ENCODE results near the gene ZFP90.
"Not testable (repeated sequence)": the region's sequence is repeated elsewhere in the genome, so short reads cannot be mapped to it uniquely, and the experiment has no call there.

The ZFP90 gene

GRCh38 chr16:68538880-68539701 is at the start of gene ZFP90:
ZFP90 (plus strand) TSS chr16:68539291; CDS start chr16:68539793, 502 bp downstream.
- Histone ChIP-seq H3K4me1 (ENCODE audit: control insufficient read depth, insufficient read depth, low read length) (peaks cover 12% of the 10 kb centered on the region), H3K9me3 (ENCODE audit: control insufficient read depth in 2 of 2, low read length in 2 of 2) (no peaks in the 10 kb centered on the region), H3K9ac (ENCODE audit: low read length in 2 of 2) (peak within 1 kb of the TSS; percentile 67 to 74), H3K27me3 (ENCODE audit: control insufficient read depth in 1 of 2, insufficient read depth in 2 of 2, low read length in 2 of 2) (no peaks in the 10 kb centered on the region), H3K4me3 (ENCODE audit: low read length in 2 of 2) (peak within 1 kb of the TSS; percentile 73 to 83), H3K36me3 (ENCODE audit: control insufficient read depth in 2 of 2, insufficient read depth in 2 of 2, low read length in 2 of 2) (peaks cover 0 to 7% of the 10 kb centered on the region in 2 donors), H3K27ac (ENCODE audit: low read length) (peak within 1 kb of the TSS; percentile 41)

GRCh38 chr16:68490358-68490757 is 48.7 kb upstream of the ZFP90 start:
- H3K9me3 ChIP-seq (ENCODE audit: control insufficient read depth in 2 of 2, low read length in 2 of 2): no peaks in the 10 kb centered on the region
- no peak overlapping the region for H3K9ac ChIP-seq (ENCODE audit: low read length in 2 of 2)
- H3K4me3 ChIP-seq (ENCODE audit: low read length in 2 of 2): no peak overlapping the region
- H3K4me1 ChIP-seq (ENCODE audit: control insufficient read depth, insufficient read depth, low read length): no peaks in the 10 kb centered on the region
- no peak overlapping the region for H3K27ac ChIP-seq (ENCODE audit: low read length)
- peaks cover 9 to 13% of the 10 kb centered on the region in 2 donors for H3K27me3 ChIP-seq (ENCODE audit: control insufficient read depth in 1 of 2, insufficient read depth in 2 of 2, low read length in 2 of 2)
- H3K36me3 ChIP-seq (ENCODE audit: control insufficient read depth in 2 of 2, insufficient read depth in 2 of 2, low read length in 2 of 2): no peaks in the 10 kb centered on the region

GRCh38 chr16:68490829-68491575 is 48.1 kb upstream of the ZFP90 start:
- Histone ChIP-seq H3K27me3 (ENCODE audit: control insufficient read depth in 1 of 2, insufficient read depth in 2 of 2, low read length in 2 of 2) (peaks cover 9 to 13% of the 10 kb centered on the region in 2 donors), H3K36me3 (ENCODE audit: control insufficient read depth in 2 of 2, insufficient read depth in 2 of 2, low read length in 2 of 2) (no peaks in the 10 kb centered on the region), H3K9me3 (ENCODE audit: control insufficient read depth in 2 of 2, low read length in 2 of 2) (no peaks in the 10 kb centered on the region), H3K27ac (ENCODE audit: low read length) (no peak overlapping the region), H3K4me3 (ENCODE audit: low read length in 2 of 2) (no peak overlapping the region), H3K9ac (ENCODE audit: low read length in 2 of 2) (no peak overlapping the region), H3K4me1 (ENCODE audit: control insufficient read depth, insufficient read depth, low read length) (no peaks in the 10 kb centered on the region)

GRCh38 chr16:68491576-68491950 is 47.5 kb upstream of the ZFP90 start:
- no peaks in the 10 kb centered on the region for H3K4me1 ChIP-seq (ENCODE audit: control insufficient read depth, insufficient read depth, low read length)
- H3K27me3 ChIP-seq (ENCODE audit: control insufficient read depth in 1 of 2, insufficient read depth in 2 of 2, low read length in 2 of 2): peaks cover 9 to 13% of the 10 kb centered on the region in 2 donors
- no peak overlapping the region for H3K27ac ChIP-seq (ENCODE audit: low read length)
- no peak overlapping the region for H3K9ac ChIP-seq (ENCODE audit: low read length in 2 of 2)
- no peak overlapping the region for H3K4me3 ChIP-seq (ENCODE audit: low read length in 2 of 2)
- no peaks in the 10 kb centered on the region for H3K9me3 ChIP-seq (ENCODE audit: control insufficient read depth in 2 of 2, low read length in 2 of 2)
- H3K36me3 ChIP-seq (ENCODE audit: control insufficient read depth in 2 of 2, insufficient read depth in 2 of 2, low read length in 2 of 2): no peaks in the 10 kb centered on the region

GRCh38 chr16:68492151-68492542 is 46.9 kb upstream of the ZFP90 start:
- Histone ChIP-seq H3K27me3 (ENCODE audit: control insufficient read depth in 1 of 2, insufficient read depth in 2 of 2, low read length in 2 of 2) (peaks cover 9 to 12% of the 10 kb centered on the region in 2 donors), H3K4me1 (ENCODE audit: control insufficient read depth, insufficient read depth, low read length) (no peaks in the 10 kb centered on the region), H3K4me3 (ENCODE audit: low read length in 2 of 2) (no peak overlapping the region), H3K27ac (ENCODE audit: low read length) (no peak overlapping the region), H3K36me3 (ENCODE audit: control insufficient read depth in 2 of 2, insufficient read depth in 2 of 2, low read length in 2 of 2) (no peaks in the 10 kb centered on the region), H3K9ac (ENCODE audit: low read length in 2 of 2) (no peak overlapping the region), H3K9me3 (ENCODE audit: control insufficient read depth in 2 of 2, low read length in 2 of 2) (no peaks in the 10 kb centered on the region)

GRCh38 chr16:68492543-68493411 is 46.3 kb upstream of the ZFP90 start:
- no peak overlapping the region for H3K4me3 ChIP-seq (ENCODE audit: low read length in 2 of 2)
- peaks cover 9 to 11% of the 10 kb centered on the region in 2 donors for H3K27me3 ChIP-seq (ENCODE audit: control insufficient read depth in 1 of 2, insufficient read depth in 2 of 2, low read length in 2 of 2)
- no peak overlapping the region for H3K9ac ChIP-seq (ENCODE audit: low read length in 2 of 2)
- no peak overlapping the region for H3K27ac ChIP-seq (ENCODE audit: low read length)
- H3K9me3 ChIP-seq (ENCODE audit: control insufficient read depth in 2 of 2, low read length in 2 of 2): no peaks in the 10 kb centered on the region
- H3K4me1 ChIP-seq (ENCODE audit: control insufficient read depth, insufficient read depth, low read length): no peaks in the 10 kb centered on the region
- no peaks in the 10 kb centered on the region for H3K36me3 ChIP-seq (ENCODE audit: control insufficient read depth in 2 of 2, insufficient read depth in 2 of 2, low read length in 2 of 2)

- Histone ChIP-seq H3K4me3 (ENCODE audit: low read length in 2 of 2) (no peak overlapping the region), H3K27me3 (ENCODE audit: control insufficient read depth in 1 of 2, insufficient read depth in 2 of 2, low read length in 2 of 2) (peaks cover 11 to 12% of the 10 kb centered on the region in 2 donors), H3K9ac (ENCODE audit: low read length in 2 of 2) (no peak overlapping the region), H3K9me3 (ENCODE audit: control insufficient read depth in 2 of 2, low read length in 2 of 2) (no peaks in the 10 kb centered on the region), H3K27ac (ENCODE audit: low read length) (no peak overlapping the region), H3K4me1 (ENCODE audit: control insufficient read depth, insufficient read depth, low read length) (no peaks in the 10 kb centered on the region), H3K36me3 (ENCODE audit: control insufficient read depth in 2 of 2, insufficient read depth in 2 of 2, low read length in 2 of 2) (no peaks in the 10 kb centered on the region)
Observed at GRCh38 chr16:68493412-68494070, 45.5 kb upstream of the ZFP90 start.

GRCh38 chr16:68494261-68494660 is 44.8 kb upstream of the ZFP90 start:
- H3K27me3 ChIP-seq (ENCODE audit: control insufficient read depth in 1 of 2, insufficient read depth in 2 of 2, low read length in 2 of 2): peaks cover 11 to 14% of the 10 kb centered on the region in 2 donors
- not testable (repeated sequence) for H3K27ac ChIP-seq (ENCODE audit: low read length); H3K9ac ChIP-seq (ENCODE audit: low read length in 2 of 2); H3K4me3 ChIP-seq (ENCODE audit: low read length in 2 of 2); H3K36me3 ChIP-seq (ENCODE audit: control insufficient read depth in 2 of 2, insufficient read depth in 2 of 2, low read length in 2 of 2); H3K4me1 ChIP-seq (ENCODE audit: control insufficient read depth, insufficient read depth, low read length); H3K9me3 ChIP-seq (ENCODE audit: control insufficient read depth in 2 of 2, low read length in 2 of 2)

GRCh38 chr16:68496689-68497088 is 42.4 kb upstream of the ZFP90 start:
- Histone ChIP-seq H3K4me3 (ENCODE audit: low read length in 2 of 2) (no peak overlapping the region), H3K9ac (ENCODE audit: low read length in 2 of 2) (no peak overlapping the region), H3K27ac (ENCODE audit: low read length) (no peak overlapping the region), H3K36me3 (ENCODE audit: control insufficient read depth in 2 of 2, insufficient read depth in 2 of 2, low read length in 2 of 2) (no peaks in the 10 kb centered on the region), H3K27me3 (ENCODE audit: control insufficient read depth in 1 of 2, insufficient read depth in 2 of 2, low read length in 2 of 2) (peaks cover 9 to 11% of the 10 kb centered on the region in 2 donors), H3K4me1 (ENCODE audit: control insufficient read depth, insufficient read depth, low read length) (no peaks in the 10 kb centered on the region), H3K9me3 (ENCODE audit: control insufficient read depth in 2 of 2, low read length in 2 of 2) (no peaks in the 10 kb centered on the region)

GRCh38 chr16:68499006-68499405 is 40.1 kb upstream of the ZFP90 start:
- Histone ChIP-seq H3K27me3 (ENCODE audit: control insufficient read depth in 1 of 2, insufficient read depth in 2 of 2, low read length in 2 of 2) (peaks cover 2 to 5% of the 10 kb centered on the region in 2 donors), H3K4me1 (ENCODE audit: control insufficient read depth, insufficient read depth, low read length) (no peaks in the 10 kb centered on the region), H3K4me3 (ENCODE audit: low read length in 2 of 2) (no peak overlapping the region), H3K9ac (ENCODE audit: low read length in 2 of 2) (no peak overlapping the region), H3K9me3 (ENCODE audit: control insufficient read depth in 2 of 2, low read length in 2 of 2) (no peaks in the 10 kb centered on the region), H3K36me3 (ENCODE audit: control insufficient read depth in 2 of 2, insufficient read depth in 2 of 2, low read length in 2 of 2) (no peaks in the 10 kb centered on the region), H3K27ac (ENCODE audit: low read length) (no peak overlapping the region)
